Measurements from ENCODE around the gene OR11A1.

The OR11A1 gene

GRCh38 chr6:29456971-29457370 is at the start of gene OR11A1, which contains the start of gene OR2H1:
Gene OR11A1 (minus strand): TSS chr6:29457071. CDS start chr6:29427641, 29,430 bp downstream.
Gene OR2H1 (plus strand): TSS chr6:29457155. CDS start chr6:29461770, 4,615 bp downstream.
- Mint-ChIP-seq H3K9me3 (no peaks in the 10 kb centered on the region), H3K4me3 (no peak within 1 kb of the TSS), H3K27me3 (ENCODE audit: low read depth) (peaks cover 20% of the 10 kb centered on the region), H3K36me3 (ENCODE audit: low read depth) (no peaks in the 10 kb centered on the region), H3K4me1 (ENCODE audit: low read depth) (no peaks in the 10 kb centered on the region), H3K27ac (no peak within 1 kb of the TSS)
- no peak for DNase-seq (ENCODE audit: low spot score)

- Mint-ChIP-seq H3K9me3 (no peaks in the 10 kb centered on the region), H3K36me3 (ENCODE audit: low read depth) (no peaks in the 10 kb centered on the region), H3K4me1 (ENCODE audit: low read depth) (no peaks in the 10 kb centered on the region), H3K27me3 (ENCODE audit: low read depth) (peaks cover 6% of the 10 kb centered on the region), H3K4me3 (no peak overlapping the region), H3K27ac (no peak overlapping the region)
- no peak for DNase-seq (ENCODE audit: low spot score)
Observed at GRCh38 chr6:29506446-29507067, 49.7 kb upstream of the OR11A1 start.

DNA sequence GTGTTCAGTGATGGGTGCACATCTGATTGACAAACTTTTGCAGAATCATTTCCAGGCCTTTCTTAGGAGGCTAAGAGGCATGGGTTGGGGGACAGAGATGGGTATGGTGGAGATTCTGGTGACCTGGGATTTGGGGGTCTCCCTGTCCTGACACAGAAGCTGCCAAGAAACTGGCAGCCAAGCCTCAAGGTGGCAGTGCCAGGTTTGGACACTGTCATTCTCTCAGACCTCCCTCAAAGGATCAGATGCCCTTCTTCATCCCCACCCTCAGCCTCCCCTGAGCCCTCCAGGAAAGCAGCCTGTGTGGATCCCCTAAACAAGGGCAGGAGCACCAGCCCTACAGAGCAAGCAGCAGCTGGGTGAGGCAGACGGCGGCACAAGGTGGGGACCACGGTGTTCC is 48.9 kb upstream of the OR11A1 start:
- DNase-seq (ENCODE audit: low spot score): no peak
- H3K4me3 Mint-ChIP-seq: no peak overlapping the region
- H3K27me3 Mint-ChIP-seq (ENCODE audit: low read depth): peaks cover 5% of the 10 kb centered on the region
- H3K4me1 Mint-ChIP-seq (ENCODE audit: low read depth): no peaks in the 10 kb centered on the region
- no peaks in the 10 kb centered on the region for H3K36me3 Mint-ChIP-seq (ENCODE audit: low read depth)
- H3K27ac Mint-ChIP-seq: no peak overlapping the region
- no peaks in the 10 kb centered on the region for H3K9me3 Mint-ChIP-seq

DNA sequence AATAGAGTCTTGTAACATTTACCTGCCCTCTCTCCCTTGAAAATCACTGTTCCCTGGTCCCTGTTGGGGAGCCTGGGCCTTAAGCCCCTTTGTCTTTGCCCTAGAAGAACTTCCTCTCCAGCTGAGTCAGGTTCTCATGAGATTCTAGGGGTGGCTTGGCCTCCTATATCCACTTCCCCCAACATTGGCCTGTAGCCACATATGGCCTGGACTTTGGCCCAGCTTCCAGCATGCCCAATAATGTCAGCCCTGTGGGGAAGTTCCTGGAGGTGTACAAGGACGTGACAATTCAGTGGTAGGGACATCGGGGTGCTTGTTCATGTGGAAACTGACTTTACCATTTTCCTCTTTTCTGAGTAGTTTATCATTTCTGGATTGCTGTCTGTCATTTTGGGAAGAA is 48.1 kb upstream of the OR11A1 start:
- H3K9me3 Mint-ChIP-seq: no peaks in the 10 kb centered on the region
- no peak overlapping the region for H3K4me3 Mint-ChIP-seq
- H3K4me1 Mint-ChIP-seq (ENCODE audit: low read depth): no peaks in the 10 kb centered on the region
- peaks cover 3% of the 10 kb centered on the region for H3K27me3 Mint-ChIP-seq (ENCODE audit: low read depth)
- H3K27ac Mint-ChIP-seq: no peak overlapping the region
- DNase-seq (ENCODE audit: low spot score): no peak
- H3K36me3 Mint-ChIP-seq (ENCODE audit: low read depth): no peaks in the 10 kb centered on the region

DNA sequence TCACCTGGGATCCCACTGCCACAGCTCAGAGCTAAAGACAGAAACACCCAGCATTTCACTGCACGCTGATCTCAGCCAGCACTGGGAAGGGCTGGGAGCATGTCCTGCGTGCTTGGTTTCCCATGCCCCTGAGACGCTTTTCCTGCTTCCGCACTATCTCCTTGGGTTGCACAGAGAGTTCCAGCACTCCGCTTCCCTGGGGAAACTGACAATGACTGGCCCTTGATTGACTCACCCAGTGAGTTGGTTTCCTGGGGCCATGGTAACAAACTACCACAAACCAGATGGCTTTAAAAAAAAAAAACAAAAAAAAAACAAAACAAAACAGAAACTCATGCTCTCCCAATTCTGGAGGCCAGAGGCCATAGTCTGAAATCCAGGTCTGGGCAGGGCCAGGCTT is 45.7 kb upstream of the OR11A1 start:
- H3K4me3 Mint-ChIP-seq: no peak overlapping the region
- no peaks in the 10 kb centered on the region for H3K4me1 Mint-ChIP-seq (ENCODE audit: low read depth)
- no peaks in the 10 kb centered on the region for H3K36me3 Mint-ChIP-seq (ENCODE audit: low read depth)
- H3K27me3 Mint-ChIP-seq (ENCODE audit: low read depth): peaks cover 11% of the 10 kb centered on the region
- no peak overlapping the region for H3K27ac Mint-ChIP-seq
- H3K9me3 Mint-ChIP-seq: no peaks in the 10 kb centered on the region
- DNase-seq (ENCODE audit: low spot score): no peak

DNA sequence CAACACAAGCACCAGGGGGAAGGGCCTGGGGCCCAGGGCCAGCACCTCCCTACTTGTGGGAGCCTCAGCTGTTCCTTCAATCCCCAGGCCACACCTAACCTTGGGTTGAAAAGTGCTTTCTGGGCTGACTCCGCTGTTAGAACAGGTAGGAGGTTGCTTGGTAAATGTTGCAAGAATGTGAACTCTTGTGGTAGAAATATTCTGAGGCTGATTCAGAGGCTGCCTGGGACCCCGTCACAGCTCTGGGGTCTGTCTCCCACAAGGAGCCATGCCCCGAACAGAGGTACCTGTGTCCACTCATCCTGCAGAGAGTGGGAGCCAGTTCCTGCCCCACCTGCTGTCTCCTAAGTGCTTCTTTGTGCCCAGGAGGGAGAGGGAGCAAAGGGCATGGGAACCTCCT is 45.3 kb upstream of the OR11A1 start:
- Mint-ChIP-seq H3K4me3 (no peak overlapping the region), H3K36me3 (ENCODE audit: low read depth) (no peaks in the 10 kb centered on the region), H3K4me1 (ENCODE audit: low read depth) (no peaks in the 10 kb centered on the region), H3K27me3 (ENCODE audit: low read depth) (peaks cover 15% of the 10 kb centered on the region), H3K27ac (no peak overlapping the region), H3K9me3 (no peaks in the 10 kb centered on the region)
- DNase-seq (ENCODE audit: low spot score): no peak

GRCh38 chr6:29501106-29501505 is 44.2 kb upstream of the OR11A1 start:
- Mint-ChIP-seq H3K4me1 (ENCODE audit: low read depth) (no peaks in the 10 kb centered on the region), H3K27me3 (ENCODE audit: low read depth) (peaks cover 22% of the 10 kb centered on the region), H3K27ac (no peak overlapping the region), H3K9me3 (no peaks in the 10 kb centered on the region), H3K36me3 (ENCODE audit: low read depth) (no peaks in the 10 kb centered on the region), H3K4me3 (no peak overlapping the region)
- DNase-seq (ENCODE audit: low spot score): no peak

- Mint-ChIP-seq H3K27me3 (ENCODE audit: low read depth) (peaks cover 22% of the 10 kb centered on the region), H3K4me1 (ENCODE audit: low read depth) (no peaks in the 10 kb centered on the region), H3K9me3 (no peaks in the 10 kb centered on the region), H3K27ac (no peak overlapping the region), H3K36me3 (ENCODE audit: low read depth) (no peaks in the 10 kb centered on the region), H3K4me3 (no peak overlapping the region)
- DNase-seq (ENCODE audit: low spot score): no peak
Observed at GRCh38 chr6:29500594-29500993, 43.7 kb upstream of the OR11A1 start.

DNA sequence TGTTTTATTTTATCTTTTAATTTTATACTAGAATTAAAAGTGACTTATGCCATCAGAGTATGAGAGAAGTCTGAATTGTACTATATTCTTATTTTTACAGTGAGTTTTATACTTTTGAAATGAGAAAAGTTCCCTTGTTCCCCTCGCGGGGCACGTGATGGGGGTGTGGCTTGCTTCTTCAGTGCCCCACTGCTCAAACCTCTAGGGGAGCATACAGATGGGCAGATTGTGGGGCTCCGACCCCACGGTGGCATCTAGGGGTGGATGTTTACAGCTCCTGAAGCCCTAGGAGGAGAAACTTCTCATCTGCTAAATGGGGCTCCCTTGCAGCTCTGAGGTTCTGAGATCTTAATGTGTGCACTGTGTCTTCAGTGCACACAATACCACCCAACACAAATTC is 42.8 kb upstream of the OR11A1 start:
- no peaks in the 10 kb centered on the region for H3K36me3 Mint-ChIP-seq (ENCODE audit: low read depth)
- DNase-seq (ENCODE audit: low spot score): no peak
- no peaks in the 10 kb centered on the region for H3K9me3 Mint-ChIP-seq
- H3K4me3 Mint-ChIP-seq: no peak overlapping the region
- H3K27ac Mint-ChIP-seq: no peak overlapping the region
- H3K4me1 Mint-ChIP-seq (ENCODE audit: low read depth): no peaks in the 10 kb centered on the region
- H3K27me3 Mint-ChIP-seq (ENCODE audit: low read depth): peaks cover 25% of the 10 kb centered on the region

- no peak for DNase-seq (ENCODE audit: low spot score)
- no peak overlapping the region for H3K27ac Mint-ChIP-seq
Observed at GRCh38 chr6:29496961-29497360, 40.1 kb upstream of the OR11A1 start.

DNA sequence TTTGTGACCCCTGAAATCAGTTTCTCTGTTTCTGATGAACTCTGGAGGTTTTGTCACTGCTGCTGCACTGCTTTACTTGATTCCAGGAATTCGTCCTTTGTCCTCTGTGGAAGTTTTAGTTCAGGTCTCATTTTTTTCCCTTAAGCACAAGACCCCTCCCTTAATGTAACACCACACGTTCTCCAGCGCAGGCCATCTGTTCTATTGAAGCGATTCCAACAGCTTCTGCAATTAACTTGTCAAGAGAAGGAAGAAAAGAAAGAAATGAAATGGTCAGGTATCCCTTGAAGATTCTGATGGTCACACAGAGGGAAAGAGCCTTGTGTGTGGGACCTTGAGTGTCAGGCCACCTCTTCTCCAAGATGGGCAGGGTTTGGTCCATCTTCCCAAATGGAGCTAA is 38.7 kb upstream of the OR11A1 start:
- no peaks in the 10 kb centered on the region for H3K9me3 Mint-ChIP-seq
- H3K4me3 Mint-ChIP-seq: no peak overlapping the region
- no peak overlapping the region for H3K27ac Mint-ChIP-seq
- DNase-seq (ENCODE audit: low spot score): no peak
- no peaks in the 10 kb centered on the region for H3K36me3 Mint-ChIP-seq (ENCODE audit: low read depth)
- peaks cover 23% of the 10 kb centered on the region for H3K27me3 Mint-ChIP-seq (ENCODE audit: low read depth)
- no peaks in the 10 kb centered on the region for H3K4me1 Mint-ChIP-seq (ENCODE audit: low read depth)

More at GRCh38 chr6:29496961-29497360, 40.1 kb upstream of the OR11A1 start:
- Mint-ChIP-seq H3K27me3 (ENCODE audit: low read depth) (peaks cover 23% of the 10 kb centered on the region), H3K9me3 (no peaks in the 10 kb centered on the region), H3K36me3 (ENCODE audit: low read depth) (no peaks in the 10 kb centered on the region), H3K4me3 (no peak overlapping the region), H3K4me1 (ENCODE audit: low read depth) (no peaks in the 10 kb centered on the region)

GRCh38 chr6:29494131-29494530 is 37.3 kb upstream of the OR11A1 start:
- H3K4me1 Mint-ChIP-seq (ENCODE audit: low read depth): no peaks in the 10 kb centered on the region
- H3K4me3 Mint-ChIP-seq: no peak overlapping the region
- no peak for DNase-seq (ENCODE audit: low spot score)
- H3K27me3 Mint-ChIP-seq (ENCODE audit: low read depth): peaks cover 23% of the 10 kb centered on the region
- no peak overlapping the region for H3K27ac Mint-ChIP-seq
- no peaks in the 10 kb centered on the region for H3K36me3 Mint-ChIP-seq (ENCODE audit: low read depth)
- H3K9me3 Mint-ChIP-seq: no peaks in the 10 kb centered on the region

GRCh38 chr6:29493261-29493660 is 36.4 kb upstream of the OR11A1 start:
- Mint-ChIP-seq H3K36me3 (ENCODE audit: low read depth) (no peaks in the 10 kb centered on the region), H3K27me3 (ENCODE audit: low read depth) (peaks cover 16% of the 10 kb centered on the region), H3K4me3 (no peak overlapping the region), H3K4me1 (ENCODE audit: low read depth) (no peaks in the 10 kb centered on the region), H3K27ac (no peak overlapping the region), H3K9me3 (no peaks in the 10 kb centered on the region)
- no peak for DNase-seq (ENCODE audit: low spot score)

GRCh38 chr6:29491574-29491973 is 34.7 kb upstream of the OR11A1 start:
- H3K27ac Mint-ChIP-seq: no peak overlapping the region
- H3K27me3 Mint-ChIP-seq (ENCODE audit: low read depth): peaks cover 6% of the 10 kb centered on the region
- no peak for DNase-seq (ENCODE audit: low spot score)
- H3K9me3 Mint-ChIP-seq: no peaks in the 10 kb centered on the region
- no peak overlapping the region for H3K4me3 Mint-ChIP-seq
- H3K4me1 Mint-ChIP-seq (ENCODE audit: low read depth): no peaks in the 10 kb centered on the region
- H3K36me3 Mint-ChIP-seq (ENCODE audit: low read depth): no peaks in the 10 kb centered on the region

GRCh38 chr6:29490552-29490951 is 33.7 kb upstream of the OR11A1 start:
- H3K27ac Mint-ChIP-seq: no peak overlapping the region
- no peaks in the 10 kb centered on the region for H3K4me1 Mint-ChIP-seq (ENCODE audit: low read depth)
- H3K4me3 Mint-ChIP-seq: no peak overlapping the region
- no peaks in the 10 kb centered on the region for H3K36me3 Mint-ChIP-seq (ENCODE audit: low read depth)
- H3K9me3 Mint-ChIP-seq: no peaks in the 10 kb centered on the region
- DNase-seq (ENCODE audit: low spot score): no peak
- H3K27me3 Mint-ChIP-seq (ENCODE audit: low read depth): peaks cover 4% of the 10 kb centered on the region
